ENCODE results near the gene RB1. TPM values are rescaled to one million over a fixed set of nuclear protein-coding genes. Genes with fewer than 3 reads are reported as not detected.

RB1 gene
- total and polyA plus RNA-seq, 2 donors from 2014 or later, result 12.3 to 46.5 TPM

GRCh38 chr13:48318821-48319511, 15.4 kb downstream of the RB1 start:
- FAIRE-seq (no peak), DNase-seq (peak; percentile 44 to 73 (median 63))
- Histone ChIP-seq H3K36me3 (ENCODE audit: control insufficient read depth in 2 of 3, insufficient read depth in 3 of 3, low read length in 3 of 3) (no peaks in the 10 kb centered on the region), H3K27ac (ENCODE audit: low read depth in 2 of 2, low read length in 2 of 2) (no peak overlapping the region), H3K9ac (ENCODE audit: low read length in 3 of 3) (no peak overlapping the region), H3K4me1 (ENCODE audit: control insufficient read depth in 2 of 3, insufficient read depth in 2 of 3, low read depth in 1 of 3, low read length in 3 of 3) (no peaks in the 10 kb centered on the region), H3K4me3 (ENCODE audit: low read length in 3 of 3) (peak overlapping the region in 1 of 3 donors; percentile 32), H3K27me3 (ENCODE audit: control insufficient read depth, insufficient read depth, low read length) (no peaks in the 10 kb centered on the region), H3K9me3 (ENCODE audit: control insufficient read depth in 2 of 3, insufficient read depth in 1 of 3, low read length in 3 of 3) (peaks cover 0 to 4% (median 0%) of the 10 kb centered on the region in 3 donors)
- TF ChIP-seq, protein P1, sequence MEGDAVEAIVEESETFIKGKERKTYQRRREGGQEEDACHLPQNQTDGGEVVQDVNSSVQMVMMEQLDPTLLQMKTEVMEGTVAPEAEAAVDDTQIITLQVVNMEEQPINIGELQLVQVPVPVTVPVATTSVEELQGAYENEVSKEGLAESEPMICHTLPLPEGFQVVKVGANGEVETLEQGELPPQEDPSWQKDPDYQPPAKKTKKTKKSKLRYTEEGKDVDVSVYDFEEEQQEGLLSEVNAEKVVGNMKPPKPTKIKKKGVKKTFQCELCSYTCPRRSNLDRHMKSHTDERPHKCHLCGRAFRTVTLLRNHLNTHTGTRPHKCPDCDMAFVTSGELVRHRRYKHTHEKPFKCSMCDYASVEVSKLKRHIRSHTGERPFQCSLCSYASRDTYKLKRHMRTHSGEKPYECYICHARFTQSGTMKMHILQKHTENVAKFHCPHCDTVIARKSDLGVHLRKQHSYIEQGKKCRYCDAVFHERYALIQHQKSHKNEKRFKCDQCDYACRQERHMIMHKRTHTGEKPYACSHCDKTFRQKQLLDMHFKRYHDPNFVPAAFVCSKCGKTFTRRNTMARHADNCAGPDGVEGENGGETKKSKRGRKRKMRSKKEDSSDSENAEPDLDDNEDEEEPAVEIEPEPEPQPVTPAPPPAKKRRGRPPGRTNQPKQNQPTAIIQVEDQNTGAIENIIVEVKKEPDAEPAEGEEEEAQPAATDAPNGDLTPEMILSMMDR (IDR thresholded peaks at IDR 0.05; ENCODE audit: borderline replicate concordance, extremely low read depth, insufficient read depth), result no peak
- intact Hi-C loops (cut with DNase I), result no loop called here

DNA sequence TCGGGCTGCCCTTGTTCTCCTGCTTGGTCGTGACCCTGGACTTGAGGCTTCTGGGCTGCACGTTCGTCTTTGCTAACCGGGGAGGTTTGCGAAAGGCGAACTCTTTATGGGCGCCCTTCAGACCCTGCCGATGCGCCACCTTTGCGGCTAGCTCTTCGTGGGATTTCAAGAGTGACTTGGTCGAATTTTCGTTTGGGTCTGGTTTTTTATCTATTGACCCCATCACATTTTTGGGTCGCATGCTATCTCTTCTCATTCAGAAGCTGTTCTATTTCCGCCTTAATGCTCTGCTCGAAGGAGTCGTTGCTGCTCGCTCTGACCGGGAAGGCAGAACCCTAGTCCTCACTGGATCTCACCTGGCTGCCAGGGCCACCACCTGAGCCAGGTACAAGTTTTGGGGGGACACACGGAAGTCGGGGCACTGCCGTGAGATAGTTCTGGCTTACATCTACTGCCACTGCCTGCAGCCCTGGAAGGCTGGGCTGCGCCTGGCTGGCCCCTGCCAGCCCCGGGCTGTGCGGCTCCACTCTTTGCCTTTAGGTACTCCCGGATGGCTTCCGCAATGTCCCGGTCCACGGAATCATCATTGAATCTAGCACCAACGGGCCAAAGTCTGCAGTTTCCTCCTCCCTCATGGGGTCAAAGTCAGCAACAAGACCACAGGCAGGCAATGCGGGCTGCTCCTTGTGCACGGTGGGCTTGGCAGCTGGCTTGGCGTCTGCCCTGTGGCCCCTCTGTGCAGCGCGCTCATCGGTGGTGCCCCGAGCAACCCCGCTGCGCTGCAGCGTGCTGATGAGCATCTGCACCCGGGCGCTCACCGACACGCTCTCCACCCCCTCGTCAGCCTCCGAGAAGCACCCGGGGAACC, 16.2 kb downstream of the RB1 start:
- Histone ChIP-seq H3K4me1 (ENCODE audit: control insufficient read depth in 2 of 3, insufficient read depth in 2 of 3, low read depth in 1 of 3, low read length in 3 of 3) (no peaks in the 10 kb centered on the region), H3K27me3 (ENCODE audit: control insufficient read depth, insufficient read depth, low read length) (no peaks in the 10 kb centered on the region), H3K4me3 (ENCODE audit: low read length in 3 of 3) (no peak overlapping the region), H3K36me3 (ENCODE audit: control insufficient read depth in 2 of 3, insufficient read depth in 3 of 3, low read length in 3 of 3) (no peaks in the 10 kb centered on the region), H3K9ac (ENCODE audit: low read length in 3 of 3) (no peak overlapping the region), H3K9me3 (ENCODE audit: control insufficient read depth in 2 of 3, insufficient read depth in 1 of 3, low read length in 3 of 3) (peaks cover 0 to 4% (median 0%) of the 10 kb centered on the region in 3 donors), H3K27ac (ENCODE audit: low read depth in 2 of 2, low read length in 2 of 2) (no peak overlapping the region)
- TF ChIP-seq, protein P1 (IDR thresholded peaks at IDR 0.05; ENCODE audit: borderline replicate concordance, extremely low read depth, insufficient read depth), result no peak
- DNase-seq, result peak; percentile 16 to 63 (median 53)
- intact Hi-C loops (cut with DNase I), result no loop called here
- FAIRE-seq, result no peak

- peaks cover 0 to 4% (median 0%) of the 10 kb centered on the region in 3 donors for H3K9me3 ChIP-seq (ENCODE audit: control insufficient read depth in 2 of 3, insufficient read depth in 1 of 3, low read length in 3 of 3)
- H3K27ac ChIP-seq (ENCODE audit: low read depth in 2 of 2, low read length in 2 of 2), result no peak overlapping the region
- TF ChIP-seq, protein P1 (IDR thresholded peaks at IDR 0.05; ENCODE audit: borderline replicate concordance, extremely low read depth, insufficient read depth), result no peak
- FAIRE-seq (no peak), DNase-seq (peak in 2 of 5 donors; percentile 14 to 55)
- no peaks in the 10 kb centered on the region for H3K27me3 ChIP-seq (ENCODE audit: control insufficient read depth, insufficient read depth, low read length)
- no peak overlapping the region for H3K9ac ChIP-seq (ENCODE audit: low read length in 3 of 3)
- no peaks in the 10 kb centered on the region for H3K4me1 ChIP-seq (ENCODE audit: control insufficient read depth in 2 of 3, insufficient read depth in 2 of 3, low read depth in 1 of 3, low read length in 3 of 3)
- H3K36me3 ChIP-seq (ENCODE audit: control insufficient read depth in 2 of 3, insufficient read depth in 3 of 3, low read length in 3 of 3), result no peaks in the 10 kb centered on the region
- no peak overlapping the region for H3K4me3 ChIP-seq (ENCODE audit: low read length in 3 of 3)
- intact Hi-C loops (cut with DNase I), result no loop called here
Observed at GRCh38 chr13:48320399-48320790, 16.8 kb downstream of the RB1 start.

All from kidney (tissue), 14 donors.